ENCODE data around the gene CAD. TPM values are rescaled to one million over a fixed set of nuclear protein-coding genes. Genes with fewer than 3 reads are reported as not detected.

The CAD gene
- total RNA-seq, 2 donors from 2014 or later: 53.6 to 64.5 TPM

DNA sequence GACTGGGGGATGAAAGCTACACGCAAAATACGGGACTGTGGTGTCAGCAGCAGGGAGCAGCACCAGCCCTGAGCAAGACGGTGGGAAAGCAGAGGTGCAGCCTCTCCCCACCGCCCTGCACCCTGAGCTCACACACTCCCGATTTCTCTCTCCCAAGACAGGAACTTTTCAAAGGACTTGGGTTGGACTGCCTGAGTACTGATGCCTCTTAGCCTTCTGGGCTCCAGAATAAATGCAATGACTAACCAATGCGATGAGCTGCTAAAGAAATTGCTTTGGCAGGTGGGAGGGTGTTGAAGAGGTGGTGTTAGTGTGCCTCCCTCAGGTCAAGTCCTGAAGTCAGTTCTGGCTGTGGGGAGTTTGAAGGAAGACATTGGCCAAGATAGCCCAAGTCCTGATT lies 74.7 kb downstream of the CAD start:
- Mint-ChIP-seq H3K27me3 (ENCODE audit: low read depth) (peaks cover 21% of the 10 kb centered on the region), H3K4me3 (no peak overlapping the region), H3K9me3 (no peaks in the 10 kb centered on the region), H3K4me1 (ENCODE audit: low read depth) (no peaks in the 10 kb centered on the region), H3K27ac (no peak overlapping the region), H3K36me3 (ENCODE audit: insufficient read depth in 2 of 2) (no peaks in the 10 kb centered on the region)
- no peak for ATAC-seq (replicated peaks in 1 of 2)
- DNase-seq: no peak

Other genes with a start within 250 kb of the CAD start
- gene MAPRE3, start 246.7 kb upstream of the CAD start, total RNA-seq: 1 to 10 TPM; 4.8 to 5.3 TPM
- gene TMEM214, start 184.4 kb upstream of the CAD start, total RNA-seq: 10 to 100 TPM; 50.5 to 53.6 TPM
- 10 to 100 TPM; 12.1 to 16.1 TPM for gene AGBL5, start 165.7 kb upstream of the CAD start, total RNA-seq
- gene OST4, start 145.7 kb upstream of the CAD start, total RNA-seq: 100 to 1,000 TPM; 238 to 260 TPM
- gene EMILIN1, start 138.8 kb upstream of the CAD start, total RNA-seq: 1 to 10 TPM in 1 of 2 donors, under 1 TPM in 1; 0.36 to 1.0 TPM
- gene KHK, start 130.6 kb upstream of the CAD start, total RNA-seq: 10 to 100 TPM; 11.9 to 12.9 TPM
- 1 to 10 TPM in 1 of 2 donors, under 1 TPM in 1; 0.81 to 2.4 TPM for gene CGREF1, start 98.2 kb upstream of the CAD start, total RNA-seq
- gene ABHD1, start 93.6 kb upstream of the CAD start, total RNA-seq: under 1 TPM; 0.34 to 0.72 TPM
- 10 to 100 TPM; 35.5 to 41.1 TPM for gene PREB, start 82.7 kb upstream of the CAD start, total RNA-seq
- not detected for gene PRR30, start 78.0 kb upstream of the CAD start, total RNA-seq
- not detected for gene TCF23, start 68.4 kb upstream of the CAD start, total RNA-seq
- gene ATRAID, start 5.3 kb upstream of the CAD start, total RNA-seq: 10 to 100 TPM; 80.5 to 87.3 TPM
- gene SLC5A6, start 5.1 kb upstream of the CAD start, total RNA-seq: 10 to 100 TPM; 38.8 to 39.2 TPM
- gene SLC30A3, start 45.7 kb downstream of the CAD start, total RNA-seq: 1 to 10 TPM; 1.5 to 2.3 TPM
- under 1 TPM in 1 of 2 donors, not detected in 1; 0.31 TPM for gene DNAJC5G, start 58.1 kb downstream of the CAD start, total RNA-seq
- gene TRIM54, start 65.1 kb downstream of the CAD start, total RNA-seq: under 1 TPM in 1 of 2 donors, not detected in 1; 0.36 TPM
- 1 to 10 TPM; 4.9 to 7.6 TPM for gene UCN, start 91.1 kb downstream of the CAD start, total RNA-seq
- 10 to 100 TPM; 73.2 to 93.0 TPM for gene MPV17, start 105.7 kb downstream of the CAD start, total RNA-seq
- gene GTF3C2, start 139.4 kb downstream of the CAD start, total RNA-seq: 10 to 100 TPM; 56.6 to 58.7 TPM
- 10 to 100 TPM; 30.0 to 42.7 TPM for gene EIF2B4, start 153.0 kb downstream of the CAD start, total RNA-seq
- gene SNX17, start 153.2 kb downstream of the CAD start, total RNA-seq: 10 to 100 TPM; 66.1 to 70.7 TPM
- gene ZNF513, start 163.4 kb downstream of the CAD start, total RNA-seq: 10 to 100 TPM; 15.7 to 15.9 TPM
- 100 to 1,000 TPM; 122 to 132 TPM for gene PPM1G, start 192.2 kb downstream of the CAD start, total RNA-seq
- gene NRBP1, start 211.3 kb downstream of the CAD start, total RNA-seq: 10 to 100 TPM; 79.7 to 96.3 TPM
- 10 to 100 TPM; 13.4 to 14.6 TPM for gene KRTCAP3, start 225.0 kb downstream of the CAD start, total RNA-seq

Data from activated T-cell treated with anti-CD3 and anti-CD28 coated beads, Interleukin-2, amount 50 U/mL, for 72 hours (primary cell).